Measurements from ENCODE around the gene SLC17A8. TPM values are rescaled to one million over a fixed set of nuclear protein-coding genes. Genes with fewer than 3 reads are reported as not detected.

SLC17A8 gene
- total and polyA plus RNA-seq, 3 donors from 2014 or later, result 0.08 to 0.37 (median 0.28) TPM

DNA sequence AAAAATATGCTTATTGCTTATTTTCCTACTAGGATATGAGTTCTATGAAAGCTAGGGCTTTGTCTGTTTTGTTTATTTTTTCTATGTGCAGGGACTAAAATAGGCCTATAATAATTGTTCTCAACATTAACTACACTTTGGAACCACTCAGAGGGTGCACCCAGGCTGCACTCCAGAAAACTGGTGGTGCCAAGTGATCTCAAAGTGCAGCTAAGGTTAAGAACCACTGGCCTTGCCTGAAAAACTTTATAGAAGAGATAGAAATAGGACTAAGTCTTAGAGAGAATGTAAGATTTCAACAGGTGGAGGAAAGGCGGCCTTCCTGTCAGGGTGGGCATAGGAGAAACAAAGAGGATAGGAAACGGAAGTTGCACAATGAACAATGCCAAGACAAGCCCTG lies 79.1 kb downstream of the SLC17A8 start:
- Histone ChIP-seq H3K4me3 (no peak overlapping the region), H3K9me3 (no peaks in the 10 kb centered on the region), H3K27ac (no peak overlapping the region), H3K4me1 (no peaks in the 10 kb centered on the region), H3K27me3 (no peaks in the 10 kb centered on the region), H3K36me3 (ENCODE audit: low read depth, missing control alignments) (no peaks in the 10 kb centered on the region)
- intact Hi-C loops (cut with DNase I; ENCODE audit: low total_unique reads), result no loop called here
- 56 to 65% methylated on average over 2 of the region's 2 CpGs for WGBS, 2 donors
- DNase-seq, result no peak
- TF ChIP-seq, protein P1, sequence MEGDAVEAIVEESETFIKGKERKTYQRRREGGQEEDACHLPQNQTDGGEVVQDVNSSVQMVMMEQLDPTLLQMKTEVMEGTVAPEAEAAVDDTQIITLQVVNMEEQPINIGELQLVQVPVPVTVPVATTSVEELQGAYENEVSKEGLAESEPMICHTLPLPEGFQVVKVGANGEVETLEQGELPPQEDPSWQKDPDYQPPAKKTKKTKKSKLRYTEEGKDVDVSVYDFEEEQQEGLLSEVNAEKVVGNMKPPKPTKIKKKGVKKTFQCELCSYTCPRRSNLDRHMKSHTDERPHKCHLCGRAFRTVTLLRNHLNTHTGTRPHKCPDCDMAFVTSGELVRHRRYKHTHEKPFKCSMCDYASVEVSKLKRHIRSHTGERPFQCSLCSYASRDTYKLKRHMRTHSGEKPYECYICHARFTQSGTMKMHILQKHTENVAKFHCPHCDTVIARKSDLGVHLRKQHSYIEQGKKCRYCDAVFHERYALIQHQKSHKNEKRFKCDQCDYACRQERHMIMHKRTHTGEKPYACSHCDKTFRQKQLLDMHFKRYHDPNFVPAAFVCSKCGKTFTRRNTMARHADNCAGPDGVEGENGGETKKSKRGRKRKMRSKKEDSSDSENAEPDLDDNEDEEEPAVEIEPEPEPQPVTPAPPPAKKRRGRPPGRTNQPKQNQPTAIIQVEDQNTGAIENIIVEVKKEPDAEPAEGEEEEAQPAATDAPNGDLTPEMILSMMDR (IDR thresholded peaks at IDR 0.05), result no peak
- no peak for TF ChIP-seq POLR2A (IDR thresholded peaks at IDR 0.05)

DNA sequence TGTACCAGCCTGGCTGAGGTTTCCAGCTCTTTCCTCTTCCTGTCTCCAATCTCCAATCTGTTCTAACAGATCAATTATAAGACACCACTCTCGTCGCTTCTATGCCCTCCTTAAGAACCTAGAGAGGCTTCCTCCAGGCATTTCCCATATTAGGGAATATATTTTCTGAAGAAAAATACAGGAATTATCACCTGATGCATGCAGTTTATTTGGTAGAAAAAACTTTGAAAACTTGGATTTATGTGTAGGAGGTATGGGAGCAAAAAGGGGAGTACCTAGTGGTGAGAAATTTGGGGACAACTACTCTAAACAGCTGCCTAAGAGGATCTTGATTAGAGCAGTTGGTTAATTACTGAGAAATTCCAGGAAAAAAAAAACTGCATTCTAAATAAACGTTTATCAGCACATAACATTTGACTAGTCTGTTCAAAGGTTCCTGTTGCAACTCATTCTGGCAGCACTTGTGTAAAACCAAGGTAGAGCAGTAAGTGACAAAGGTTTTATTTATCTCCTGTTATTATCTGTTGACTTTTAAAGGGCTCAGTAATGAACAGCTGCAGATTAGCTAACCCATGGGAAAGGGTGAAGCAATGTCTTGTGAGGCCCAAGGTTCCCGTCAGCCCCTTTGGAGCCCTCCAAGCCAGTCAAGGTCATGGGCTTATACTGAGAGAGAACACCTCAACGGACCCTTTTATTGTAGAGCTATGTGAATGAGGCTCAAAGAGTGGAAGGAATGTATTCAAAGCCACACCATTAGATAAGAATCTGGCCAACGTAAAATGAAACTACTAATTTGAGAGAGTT lies 80.4 kb downstream of the SLC17A8 start:
- H3K9me3 ChIP-seq, result no peaks in the 10 kb centered on the region
- H3K4me1 ChIP-seq, result no peaks in the 10 kb centered on the region
- DNase-seq, result no peak
- no peaks in the 10 kb centered on the region for H3K27me3 ChIP-seq
- TF ChIP-seq, protein P1 (IDR thresholded peaks at IDR 0.05), result no peak
- no peak for TF ChIP-seq POLR2A (IDR thresholded peaks at IDR 0.05)
- H3K27ac ChIP-seq, result no peak overlapping the region
- intact Hi-C loops (cut with DNase I; ENCODE audit: low total_unique reads), result no loop called here
- 68 to 69% methylated on average over 6 of the region's 6 CpGs for WGBS, 2 donors
- H3K4me3 ChIP-seq, result no peak overlapping the region
- H3K36me3 ChIP-seq (ENCODE audit: low read depth, missing control alignments), result no peaks in the 10 kb centered on the region

DNA sequence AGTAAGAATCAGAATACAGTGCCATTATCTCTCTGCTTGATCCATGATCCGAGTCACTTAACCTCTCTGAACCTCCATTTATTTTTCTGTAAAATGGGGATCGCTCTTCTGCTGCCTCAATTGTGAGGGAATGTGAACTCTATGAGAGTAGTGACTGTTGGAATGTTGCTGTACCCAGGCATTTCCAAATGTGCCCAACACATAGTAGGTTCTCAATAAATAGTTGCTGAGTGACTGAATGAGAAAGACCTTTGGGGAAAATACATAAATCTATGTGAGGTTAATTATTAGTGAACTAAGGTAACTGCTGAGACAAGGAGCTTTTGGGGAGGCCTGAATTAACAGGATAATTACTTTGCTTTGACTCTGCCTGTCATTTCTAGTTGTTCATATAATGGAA lies 82.9 kb downstream of the SLC17A8 start:
- no peaks in the 10 kb centered on the region for H3K27me3 ChIP-seq
- no peak for TF ChIP-seq POLR2A (IDR thresholded peaks at IDR 0.05)
- TF ChIP-seq, protein P1 (IDR thresholded peaks at IDR 0.05), result no peak
- H3K4me1 ChIP-seq, result no peaks in the 10 kb centered on the region
- 96 to 98% methylated on average over 2 of the region's 2 CpGs for WGBS, 2 donors
- intact Hi-C loops (cut with DNase I; ENCODE audit: low total_unique reads), result no loop called here
- no peaks in the 10 kb centered on the region for H3K36me3 ChIP-seq (ENCODE audit: low read depth, missing control alignments)
- H3K27ac ChIP-seq, result no peak overlapping the region
- no peak for DNase-seq
- no peak overlapping the region for H3K4me3 ChIP-seq
- H3K9me3 ChIP-seq, result no peaks in the 10 kb centered on the region

- TF ChIP-seq, protein P1 (IDR thresholded peaks at IDR 0.05), result no peak
- no peak for TF ChIP-seq POLR2A (IDR thresholded peaks at IDR 0.05)
- no peaks in the 10 kb centered on the region for H3K9me3 ChIP-seq
- H3K4me3 ChIP-seq, result no peak overlapping the region
- H3K27ac ChIP-seq, result no peak overlapping the region
- 89 to 98% methylated on average over 1 of the region's 1 CpG for WGBS, 2 donors
- H3K27me3 ChIP-seq, result no peaks in the 10 kb centered on the region
- DNase-seq, result no peak
- intact Hi-C loops (cut with DNase I; ENCODE audit: low total_unique reads), result no loop called here
- no peaks in the 10 kb centered on the region for H3K36me3 ChIP-seq (ENCODE audit: low read depth, missing control alignments)
- H3K4me1 ChIP-seq, result no peaks in the 10 kb centered on the region
These were observed 85.5 kb downstream of the SLC17A8 start for GRCh38 chr12:100442403-100442802.

DNA sequence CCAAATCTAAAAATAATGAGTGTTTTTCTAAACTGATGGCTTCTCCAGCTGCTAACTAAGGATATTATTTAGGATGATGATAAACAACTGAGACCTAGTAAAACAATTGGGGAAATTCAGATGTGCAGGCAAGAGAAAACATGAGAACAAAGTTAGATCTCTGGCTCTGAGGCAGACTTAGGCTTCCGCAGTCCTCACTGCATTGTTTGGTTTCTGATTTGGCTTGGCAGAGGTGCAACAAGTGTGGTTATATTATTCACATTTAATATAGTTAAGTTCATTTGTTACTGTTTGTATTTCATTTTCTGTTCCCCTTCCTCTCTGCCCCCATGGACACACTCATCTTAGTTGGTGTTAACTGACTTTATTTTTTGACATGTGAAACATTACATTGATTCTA lies 86.6 kb downstream of the SLC17A8 start:
- H3K27me3 ChIP-seq, result no peaks in the 10 kb centered on the region
- no peak overlapping the region for H3K4me3 ChIP-seq
- TF ChIP-seq POLR2A (IDR thresholded peaks at IDR 0.05), result no peak
- TF ChIP-seq, protein P1 (IDR thresholded peaks at IDR 0.05), result no peak
- intact Hi-C loops (cut with DNase I; ENCODE audit: low total_unique reads), result no loop called here
- DNase-seq, result no peak
- 58 to 69% methylated on average over 1 of the region's 1 CpG for WGBS, 2 donors
- H3K9me3 ChIP-seq, result no peaks in the 10 kb centered on the region
- H3K4me1 ChIP-seq, result no peaks in the 10 kb centered on the region
- no peak overlapping the region for H3K27ac ChIP-seq
- no peaks in the 10 kb centered on the region for H3K36me3 ChIP-seq (ENCODE audit: low read depth, missing control alignments)

All from testis (tissue), 3 donors.